Neural cell (in vitro differentiated cells): ENCODE measurements around the gene SNAPC2. TPM values are rescaled to one million over a fixed set of nuclear protein-coding genes. Genes with fewer than 3 reads are reported as not detected.

Experiments
- H2AFZ ChIP-seq: fragments of 200-600, 300-800 bp; sonication (generic), shearing (Covaris generic); 2 replicates; pipeline ENCODE4 v1.6.0; 2014; ENCODE audit warnings: low read depth, mild to moderate bottlenecking, antibody characterized with exemption, low read length, moderate library complexity
- H3F3A ChIP-seq: fragments of 200-600 bp; shearing (Covaris generic); 2 replicates; pipeline ENCODE4 v1.6.1; 2016; ENCODE audit warnings: mild to moderate bottlenecking, moderate library complexity, mixed read lengths, antibody characterized with exemption, low read length; ENCODE audit not compliant: insufficient read depth, poor library complexity, severe bottlenecking
- H3K27ac ChIP-seq: fragments of 200-600, 300-800 bp; sonication (generic), shearing (Covaris generic); 2 replicates; pipeline ENCODE4 v1.5.1; 2014; ENCODE audit warnings: mild to moderate bottlenecking, low read length, moderate library complexity
- H3K27me3 ChIP-seq: fragments of 300-800, 200-600 bp; sonication (generic), shearing (Covaris generic); 2 replicates; pipeline ENCODE4 v1.6.0; 2014; ENCODE audit warnings: mild to moderate bottlenecking, low read depth, low read length, moderate library complexity; ENCODE audit not compliant: insufficient read depth
- H3K36me3 ChIP-seq: fragments of 300-800, 200-600 bp; sonication (generic), shearing (Covaris generic); 2 replicates; pipeline ENCODE4 v1.5.1; 2014; ENCODE audit warnings: mild to moderate bottlenecking, antibody characterized with exemption, low read length, moderate library complexity; ENCODE audit not compliant: insufficient read depth
- H3K4me2 ChIP-seq: fragments of 300-800, 200-600 bp; sonication (generic), shearing (Covaris generic); 2 replicates; pipeline ENCODE4 v1.6.0; 2014; ENCODE audit warnings: mild to moderate bottlenecking, low read length
- H3K4me3 ChIP-seq: fragments of 300-800, 200-600 bp; sonication (generic), shearing (Covaris generic); 2 replicates; pipeline ENCODE4 v1.5.1; 2014; ENCODE audit warnings: mild to moderate bottlenecking, low read length, moderate library complexity
- H3K79me2 ChIP-seq: fragments of 200-600 bp; shearing (Covaris generic); replicated peaks from 2 replicates; pipeline ENCODE4 v1.6.0; 2014; ENCODE audit warnings: mild to moderate bottlenecking, low read length, moderate library complexity; ENCODE audit not compliant: insufficient read depth
- H3K9ac ChIP-seq: fragments of 300-800, 200-600 bp; sonication (generic), shearing (Covaris generic); 2 replicates; pipeline ENCODE4 v1.6.1; 2016; ENCODE audit warnings: mild to moderate bottlenecking, low read length, mixed read lengths
- H3K9me2 ChIP-seq: fragments of 200-600 bp; shearing (Covaris generic); 2 replicates; pipeline ENCODE4 v1.6.1; 2016; ENCODE audit warnings: mild to moderate bottlenecking, low read length, mixed read lengths; ENCODE audit not compliant: insufficient read depth
- H3K9me3 ChIP-seq: fragments of 200-600, 300-800 bp; sonication (generic), shearing (Covaris generic); 2 replicates; pipeline ENCODE4 v1.6.1; 2016; ENCODE audit warnings: mild to moderate bottlenecking, mixed run types, low read length, moderate library complexity, mixed read lengths
- H4K20me1 ChIP-seq: fragments of 200-600 bp; shearing (Covaris generic); 2 replicates; pipeline ENCODE4 v1.6.1; 2016; ENCODE audit warnings: mild to moderate bottlenecking, mixed run types; ENCODE audit not compliant: insufficient read depth
- EP300 ChIP-seq: fragments of 450-650 bp; conservative IDR thresholded peaks from 2 replicates; pipeline ENCODE4 v1.6.1; 2014; ENCODE audit warnings: antibody characterized with exemption, mild to moderate bottlenecking, moderate library complexity; ENCODE audit not compliant: poor library complexity, severe bottlenecking
- EZH2 ChIP-seq: fragments of 200-600, 300-800 bp; shearing (Covaris generic), sonication (generic); IDR thresholded peaks from 2 replicates; pipeline ENCODE4 v1.6.1; 2014; ENCODE audit warnings: antibody characterized with exemption, low read length, borderline replicate concordance, mild to moderate bottlenecking; ENCODE audit not compliant: insufficient read depth, poor library complexity, severe bottlenecking
- MXI1 ChIP-seq: fragments of 450-650 bp; conservative IDR thresholded peaks from 2 replicates; pipeline ENCODE4 v1.6.1; 2014; ENCODE audit warnings: antibody characterized with exemption, mild to moderate bottlenecking; ENCODE audit not compliant: poor library complexity, severe bottlenecking
- POLR2AphosphoS5 ChIP-seq: IDR thresholded peaks from 2 replicates; pipeline ENCODE4 v1.6.1; 2012
- RAD21 ChIP-seq: fragments of 450-650 bp; conservative IDR thresholded peaks from 2 replicates; pipeline ENCODE4 v1.6.1; 2014; ENCODE audit warnings: antibody characterized with exemption, mild to moderate bottlenecking, moderate library complexity
- SMC3 ChIP-seq: fragments of 450-650 bp; conservative IDR thresholded peaks from 2 replicates; pipeline ENCODE4 v1.6.1; 2014; ENCODE audit warnings: antibody characterized with exemption, mild to moderate bottlenecking, moderate library complexity; ENCODE audit not compliant: poor library complexity
- TAF1 ChIP-seq: IDR thresholded peaks from 2 replicates; pipeline ENCODE4 v1.6.1; 2012; ENCODE audit warnings: low read depth
- polyA plus RNA-seq: library from polyadenylated mRNA; depleted of rRNA; stranded (reverse); fragments of >200 nt; gene quantifications from 2 replicates; pipeline ENCODE4 v1.2.3, GENCODE V29; 2014
- TF ChIP-seq, protein P1 (sequence below): IDR thresholded peaks from 2 replicates; pipeline ENCODE4 v1.6.1; 2012; ENCODE audit warnings: borderline replicate concordance
- TF ChIP-seq, protein P2 (sequence below): fragments of 450-650 bp; IDR thresholded peaks from 2 replicates; pipeline ENCODE4 v1.5.1; 2014; ENCODE audit warnings: antibody characterized with exemption, mild to moderate bottlenecking, moderate library complexity; ENCODE audit not compliant: poor library complexity, severe bottlenecking

SNAPC2 gene
- polyA plus RNA-seq, 1 donor from 2014 or later: 12.8 TPM

DNA sequence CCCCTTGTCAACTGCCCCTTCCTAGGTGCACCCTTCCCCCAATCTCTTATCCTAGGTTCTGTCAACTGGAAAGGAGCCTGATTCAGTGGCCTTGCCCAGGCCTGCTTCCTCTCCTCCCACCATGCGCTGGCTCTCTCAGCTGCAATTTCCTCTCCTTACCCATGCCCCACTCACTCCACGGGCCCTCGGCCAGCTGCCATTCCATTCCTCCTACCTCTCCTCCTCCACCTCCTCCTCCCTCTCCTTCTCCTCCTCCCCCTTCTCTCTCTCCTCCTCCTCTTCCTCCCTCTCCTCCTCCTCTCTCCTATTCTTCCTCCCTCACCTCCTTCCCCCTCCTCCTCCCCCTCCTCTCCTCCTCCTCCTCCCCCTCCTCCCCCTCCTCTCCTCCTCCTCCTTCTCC lies 32.9 kb downstream of the SNAPC2 start:
- no peak overlapping the region for H2AFZ ChIP-seq
- no peaks in the 10 kb centered on the region for H3K27me3 ChIP-seq
- no peaks in the 10 kb centered on the region for H3K79me2 ChIP-seq
- no peaks in the 10 kb centered on the region for H4K20me1 ChIP-seq
- no peak overlapping the region for H3K27ac ChIP-seq
- H3K9ac ChIP-seq: no peak overlapping the region
- no peaks in the 10 kb centered on the region for H3F3A ChIP-seq
- no peaks in the 10 kb centered on the region for H3K9me2 ChIP-seq
- no peak overlapping the region for H3K4me2 ChIP-seq
- no peak for TF ChIP-seq SMC3
- no peak for TF ChIP-seq RAD21
- TF ChIP-seq MXI1: no peak
- TF ChIP-seq, protein P1, sequence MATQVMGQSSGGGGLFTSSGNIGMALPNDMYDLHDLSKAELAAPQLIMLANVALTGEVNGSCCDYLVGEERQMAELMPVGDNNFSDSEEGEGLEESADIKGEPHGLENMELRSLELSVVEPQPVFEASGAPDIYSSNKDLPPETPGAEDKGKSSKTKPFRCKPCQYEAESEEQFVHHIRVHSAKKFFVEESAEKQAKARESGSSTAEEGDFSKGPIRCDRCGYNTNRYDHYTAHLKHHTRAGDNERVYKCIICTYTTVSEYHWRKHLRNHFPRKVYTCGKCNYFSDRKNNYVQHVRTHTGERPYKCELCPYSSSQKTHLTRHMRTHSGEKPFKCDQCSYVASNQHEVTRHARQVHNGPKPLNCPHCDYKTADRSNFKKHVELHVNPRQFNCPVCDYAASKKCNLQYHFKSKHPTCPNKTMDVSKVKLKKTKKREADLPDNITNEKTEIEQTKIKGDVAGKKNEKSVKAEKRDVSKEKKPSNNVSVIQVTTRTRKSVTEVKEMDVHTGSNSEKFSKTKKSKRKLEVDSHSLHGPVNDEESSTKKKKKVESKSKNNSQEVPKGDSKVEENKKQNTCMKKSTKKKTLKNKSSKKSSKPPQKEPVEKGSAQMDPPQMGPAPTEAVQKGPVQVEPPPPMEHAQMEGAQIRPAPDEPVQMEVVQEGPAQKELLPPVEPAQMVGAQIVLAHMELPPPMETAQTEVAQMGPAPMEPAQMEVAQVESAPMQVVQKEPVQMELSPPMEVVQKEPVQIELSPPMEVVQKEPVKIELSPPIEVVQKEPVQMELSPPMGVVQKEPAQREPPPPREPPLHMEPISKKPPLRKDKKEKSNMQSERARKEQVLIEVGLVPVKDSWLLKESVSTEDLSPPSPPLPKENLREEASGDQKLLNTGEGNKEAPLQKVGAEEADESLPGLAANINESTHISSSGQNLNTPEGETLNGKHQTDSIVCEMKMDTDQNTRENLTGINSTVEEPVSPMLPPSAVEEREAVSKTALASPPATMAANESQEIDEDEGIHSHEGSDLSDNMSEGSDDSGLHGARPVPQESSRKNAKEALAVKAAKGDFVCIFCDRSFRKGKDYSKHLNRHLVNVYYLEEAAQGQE: no peak
- TF ChIP-seq, protein P2, sequence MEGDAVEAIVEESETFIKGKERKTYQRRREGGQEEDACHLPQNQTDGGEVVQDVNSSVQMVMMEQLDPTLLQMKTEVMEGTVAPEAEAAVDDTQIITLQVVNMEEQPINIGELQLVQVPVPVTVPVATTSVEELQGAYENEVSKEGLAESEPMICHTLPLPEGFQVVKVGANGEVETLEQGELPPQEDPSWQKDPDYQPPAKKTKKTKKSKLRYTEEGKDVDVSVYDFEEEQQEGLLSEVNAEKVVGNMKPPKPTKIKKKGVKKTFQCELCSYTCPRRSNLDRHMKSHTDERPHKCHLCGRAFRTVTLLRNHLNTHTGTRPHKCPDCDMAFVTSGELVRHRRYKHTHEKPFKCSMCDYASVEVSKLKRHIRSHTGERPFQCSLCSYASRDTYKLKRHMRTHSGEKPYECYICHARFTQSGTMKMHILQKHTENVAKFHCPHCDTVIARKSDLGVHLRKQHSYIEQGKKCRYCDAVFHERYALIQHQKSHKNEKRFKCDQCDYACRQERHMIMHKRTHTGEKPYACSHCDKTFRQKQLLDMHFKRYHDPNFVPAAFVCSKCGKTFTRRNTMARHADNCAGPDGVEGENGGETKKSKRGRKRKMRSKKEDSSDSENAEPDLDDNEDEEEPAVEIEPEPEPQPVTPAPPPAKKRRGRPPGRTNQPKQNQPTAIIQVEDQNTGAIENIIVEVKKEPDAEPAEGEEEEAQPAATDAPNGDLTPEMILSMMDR: no peak
- TF ChIP-seq POLR2AphosphoS5: no peak
- no peaks in the 10 kb centered on the region for H3K9me3 ChIP-seq
- H3K4me3 ChIP-seq: no peak overlapping the region
- H3K36me3 ChIP-seq: no peaks in the 10 kb centered on the region

DNA sequence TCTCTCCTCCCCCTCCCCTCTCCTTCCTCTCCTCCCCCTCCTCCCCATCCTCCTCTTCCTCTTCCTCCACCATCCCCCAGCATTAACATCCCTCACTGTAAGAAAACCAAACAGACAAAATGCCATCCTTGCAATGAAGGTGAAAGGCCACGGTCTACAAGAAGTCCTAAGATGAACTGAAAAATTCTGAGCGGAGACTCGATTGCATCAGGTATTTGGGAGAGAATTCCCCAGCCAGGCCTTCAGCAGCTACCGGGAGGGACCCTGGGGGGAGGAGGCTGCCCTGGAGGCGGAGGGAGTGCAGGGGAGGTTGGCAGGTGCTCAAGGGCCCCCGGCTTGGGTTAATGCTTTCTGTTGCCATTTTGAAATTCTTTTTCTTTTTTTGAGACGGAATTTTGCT lies 33.4 kb downstream of the SNAPC2 start:
- Histone ChIP-seq H4K20me1 (no peaks in the 10 kb centered on the region), H3K27me3 (no peaks in the 10 kb centered on the region), H3K4me2 (no peak overlapping the region), H3K9me2 (no peaks in the 10 kb centered on the region), H2AFZ (no peak overlapping the region), H3F3A (no peaks in the 10 kb centered on the region), H3K36me3 (no peaks in the 10 kb centered on the region), H3K4me3 (no peak overlapping the region), H3K79me2 (no peaks in the 10 kb centered on the region), H3K9ac (no peak overlapping the region), H3K9me3 (no peaks in the 10 kb centered on the region), H3K27ac (no peak overlapping the region)
- TF ChIP-seq, protein P1: no peak
- TF ChIP-seq POLR2AphosphoS5 (no peak), RAD21 (no peak), EZH2 (no peak), TAF1 (no peak), EP300 (no peak), SMC3 (no peak), MXI1 (no peak)
- TF ChIP-seq, protein P2: no peak
